Esophagus squamous epithelium (tissue), 4 donors: ENCODE measurements around the gene CDC14B.

Experiments
- POLR2A ChIP-seq, 4 donors: fragments of 450-650 bp; IDR thresholded peaks; one replicate each; pipeline ENCODE4 v1.6.1; 2017; ENCODE audit warnings: antibody characterized with exemption in 4 of 4, mild to moderate bottlenecking in 4 of 4, moderate library complexity in 3 of 4
- TF ChIP-seq, protein P1 (sequence below), 6 experiments: fragments of 450-650 bp in 4 of 6; fragments of 200-600 bp in 2 of 6; sonication (generic) in 2 of 6; IDR thresholded peaks; one replicate each; pipeline ENCODE4 v1.5.1; 2016 to 2019; ENCODE audit warnings: antibody characterized with exemption in 6 of 6, mild to moderate bottlenecking in 4 of 6, moderate library complexity in 4 of 6

DNA sequence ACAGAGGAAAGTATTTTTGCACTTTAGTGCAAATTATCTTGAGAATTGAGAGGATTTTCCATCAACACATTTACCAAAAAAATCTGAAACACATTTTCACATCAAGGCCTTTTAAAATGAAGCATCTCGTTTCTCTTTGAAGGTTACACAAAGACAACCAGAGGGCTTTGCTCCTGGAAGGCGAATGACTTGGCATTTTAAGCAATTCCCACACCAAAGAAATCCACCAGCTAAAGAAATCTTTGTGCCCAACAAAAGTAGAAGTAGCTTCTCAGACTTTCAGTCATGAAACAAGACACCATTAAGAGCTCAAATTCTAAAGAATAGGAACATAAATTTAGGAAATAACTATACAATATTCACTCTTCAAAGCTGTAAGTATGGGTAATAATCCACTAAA lies 109.8 kb downstream of the CDC14B start:
- TF ChIP-seq, protein P1, sequence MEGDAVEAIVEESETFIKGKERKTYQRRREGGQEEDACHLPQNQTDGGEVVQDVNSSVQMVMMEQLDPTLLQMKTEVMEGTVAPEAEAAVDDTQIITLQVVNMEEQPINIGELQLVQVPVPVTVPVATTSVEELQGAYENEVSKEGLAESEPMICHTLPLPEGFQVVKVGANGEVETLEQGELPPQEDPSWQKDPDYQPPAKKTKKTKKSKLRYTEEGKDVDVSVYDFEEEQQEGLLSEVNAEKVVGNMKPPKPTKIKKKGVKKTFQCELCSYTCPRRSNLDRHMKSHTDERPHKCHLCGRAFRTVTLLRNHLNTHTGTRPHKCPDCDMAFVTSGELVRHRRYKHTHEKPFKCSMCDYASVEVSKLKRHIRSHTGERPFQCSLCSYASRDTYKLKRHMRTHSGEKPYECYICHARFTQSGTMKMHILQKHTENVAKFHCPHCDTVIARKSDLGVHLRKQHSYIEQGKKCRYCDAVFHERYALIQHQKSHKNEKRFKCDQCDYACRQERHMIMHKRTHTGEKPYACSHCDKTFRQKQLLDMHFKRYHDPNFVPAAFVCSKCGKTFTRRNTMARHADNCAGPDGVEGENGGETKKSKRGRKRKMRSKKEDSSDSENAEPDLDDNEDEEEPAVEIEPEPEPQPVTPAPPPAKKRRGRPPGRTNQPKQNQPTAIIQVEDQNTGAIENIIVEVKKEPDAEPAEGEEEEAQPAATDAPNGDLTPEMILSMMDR (IDR thresholded peaks at IDR 0.05): no peak
- no peak for TF ChIP-seq POLR2A (IDR thresholded peaks at IDR 0.05)
